ENCODE measurements around the gene PAPOLA.

GRCh38 chr14:96576937-96577336 is 74.8 kb downstream of the PAPOLA start:
- TF ChIP-seq POLR2AphosphoS5 (IDR thresholded peaks at IDR 0.05), result no peak
- TF ChIP-seq, protein P1, sequence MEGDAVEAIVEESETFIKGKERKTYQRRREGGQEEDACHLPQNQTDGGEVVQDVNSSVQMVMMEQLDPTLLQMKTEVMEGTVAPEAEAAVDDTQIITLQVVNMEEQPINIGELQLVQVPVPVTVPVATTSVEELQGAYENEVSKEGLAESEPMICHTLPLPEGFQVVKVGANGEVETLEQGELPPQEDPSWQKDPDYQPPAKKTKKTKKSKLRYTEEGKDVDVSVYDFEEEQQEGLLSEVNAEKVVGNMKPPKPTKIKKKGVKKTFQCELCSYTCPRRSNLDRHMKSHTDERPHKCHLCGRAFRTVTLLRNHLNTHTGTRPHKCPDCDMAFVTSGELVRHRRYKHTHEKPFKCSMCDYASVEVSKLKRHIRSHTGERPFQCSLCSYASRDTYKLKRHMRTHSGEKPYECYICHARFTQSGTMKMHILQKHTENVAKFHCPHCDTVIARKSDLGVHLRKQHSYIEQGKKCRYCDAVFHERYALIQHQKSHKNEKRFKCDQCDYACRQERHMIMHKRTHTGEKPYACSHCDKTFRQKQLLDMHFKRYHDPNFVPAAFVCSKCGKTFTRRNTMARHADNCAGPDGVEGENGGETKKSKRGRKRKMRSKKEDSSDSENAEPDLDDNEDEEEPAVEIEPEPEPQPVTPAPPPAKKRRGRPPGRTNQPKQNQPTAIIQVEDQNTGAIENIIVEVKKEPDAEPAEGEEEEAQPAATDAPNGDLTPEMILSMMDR (IDR thresholded peaks at IDR 0.05), result no peak

Data from gastroesophageal sphincter (tissue), 3 donors.